HG03025 (cell line): ENCODE measurements around the gene WDR45B.
"Not testable (repeated sequence)": the region's sequence is repeated elsewhere in the genome, so short reads cannot be mapped to it uniquely, and the experiment has no call there.

Source experiments
- ATAC-seq: cut with Tn5 transposase; IDR thresholded peaks from one replicate; pipeline ENCODE4 v1.9.1; 2021; ENCODE audit warnings: mild to moderate bottlenecking, moderate library complexity; ENCODE audit not compliant: unreplicated experiment, low FRiP score

The WDR45B gene

DNA sequence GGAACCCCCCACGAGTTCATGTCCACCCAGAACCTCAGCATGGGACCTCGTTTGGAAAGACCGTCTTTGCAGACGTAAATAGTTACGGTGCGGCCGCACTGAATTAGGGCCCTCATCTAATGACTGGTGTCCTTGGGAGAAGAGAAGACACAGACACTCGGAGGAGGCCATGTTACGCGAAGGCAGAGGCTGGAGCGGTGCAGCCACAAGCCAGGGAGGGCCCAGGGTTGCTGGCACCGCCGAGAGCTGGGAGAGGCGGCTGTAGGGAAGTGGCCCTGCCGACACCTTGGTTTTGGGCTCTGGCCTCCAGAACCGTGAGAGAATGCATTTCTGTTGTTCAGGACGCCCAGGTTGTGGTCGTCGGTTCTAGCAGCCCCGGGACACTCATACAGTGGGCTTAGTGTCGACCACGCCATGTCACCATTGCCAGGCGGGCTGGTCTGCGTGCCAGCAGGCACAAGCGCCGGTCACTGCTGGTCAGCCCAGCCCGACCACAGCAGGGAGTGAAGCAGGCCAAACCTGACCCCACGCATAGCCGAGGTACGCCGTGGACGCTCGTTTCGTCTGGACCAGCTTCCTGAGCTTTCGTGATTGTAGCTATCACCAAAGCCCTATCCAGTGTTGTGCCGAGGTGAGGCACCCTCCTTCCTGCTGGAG lies 10.7 kb upstream of the WDR45B start:
- no peak for ATAC-seq

DNA sequence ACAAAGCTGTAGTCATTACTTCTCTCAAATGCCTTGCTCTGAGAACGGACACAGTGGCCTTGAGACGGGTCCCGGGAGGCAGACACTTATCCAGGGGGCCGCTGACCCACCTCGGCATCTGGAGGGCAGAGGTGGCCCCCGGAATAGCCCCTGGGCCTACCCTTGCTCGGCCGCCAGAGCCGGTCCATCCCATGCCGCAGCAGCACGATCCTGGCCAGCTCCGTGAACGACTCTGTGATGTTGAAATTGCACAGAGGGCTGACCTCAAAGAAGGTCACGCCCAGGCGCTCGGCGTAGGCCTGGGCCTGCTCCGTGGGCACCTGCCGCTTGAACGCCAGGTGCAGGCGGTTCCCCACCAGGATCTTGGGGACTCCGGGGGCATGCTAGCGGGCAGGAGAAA lies 10.1 kb upstream of the WDR45B start:
- ATAC-seq, result no peak

DNA sequence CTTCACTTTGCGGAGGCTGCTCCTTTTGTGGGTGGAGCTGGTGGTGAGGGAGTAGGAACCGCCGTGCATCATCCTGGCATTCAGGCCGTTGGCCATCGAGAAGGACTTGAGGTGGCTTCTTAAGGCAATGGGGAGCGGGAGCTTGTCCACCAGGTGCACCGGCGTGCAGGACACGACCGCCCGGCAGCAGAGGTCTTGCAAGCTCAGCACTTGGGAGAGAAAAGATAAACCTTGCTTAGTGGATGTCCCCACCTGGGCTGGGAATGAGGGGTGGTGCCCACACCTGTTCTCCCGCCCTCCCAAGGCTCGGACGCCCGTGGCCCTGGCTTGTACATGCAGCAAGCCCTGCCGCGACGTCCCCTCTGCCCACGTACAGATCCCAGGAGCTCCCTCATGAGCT lies 9.7 kb upstream of the WDR45B start:
- ATAC-seq, result no peak

DNA sequence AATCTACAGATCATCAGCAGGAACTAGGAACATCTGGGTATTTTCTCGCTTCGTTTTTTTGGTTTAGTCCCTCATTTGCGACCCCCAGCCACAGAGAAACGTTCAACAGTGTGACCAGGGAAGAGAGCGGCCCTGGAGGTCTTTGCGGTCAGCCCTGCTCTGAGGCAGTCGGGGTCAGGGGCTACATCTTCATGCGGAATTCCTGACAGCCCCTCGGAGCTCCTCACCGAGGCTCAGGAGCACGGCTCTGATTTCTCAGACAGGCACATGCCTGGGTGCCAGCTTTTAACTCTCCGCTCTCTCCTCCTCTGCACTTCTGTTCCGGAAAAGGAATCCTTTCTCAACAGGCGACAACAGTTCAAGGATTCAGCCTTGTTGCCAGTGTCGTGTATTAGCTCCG lies 8.0 kb upstream of the WDR45B start:
- no peak for ATAC-seq

DNA sequence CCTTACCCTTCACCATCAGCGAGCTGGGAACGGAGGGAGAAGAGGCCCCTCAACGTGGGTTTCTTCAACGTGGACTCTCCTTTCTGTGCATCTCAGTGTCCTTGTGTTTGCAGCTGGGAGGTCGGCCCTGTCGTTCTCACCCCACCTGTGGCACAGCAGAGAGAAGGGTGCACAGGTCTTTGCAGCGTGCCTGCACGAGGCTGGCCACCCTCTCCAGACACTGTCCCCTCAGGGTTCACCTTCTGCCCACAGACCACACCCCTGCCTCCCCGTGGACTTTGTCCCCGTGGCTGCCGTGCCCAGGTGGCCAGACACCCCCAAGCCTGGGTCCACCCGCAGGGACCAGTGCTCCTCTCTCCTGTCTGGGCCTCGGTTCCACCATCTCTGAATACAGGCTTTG lies 7.3 kb upstream of the WDR45B start:
- ATAC-seq, result no peak

DNA sequence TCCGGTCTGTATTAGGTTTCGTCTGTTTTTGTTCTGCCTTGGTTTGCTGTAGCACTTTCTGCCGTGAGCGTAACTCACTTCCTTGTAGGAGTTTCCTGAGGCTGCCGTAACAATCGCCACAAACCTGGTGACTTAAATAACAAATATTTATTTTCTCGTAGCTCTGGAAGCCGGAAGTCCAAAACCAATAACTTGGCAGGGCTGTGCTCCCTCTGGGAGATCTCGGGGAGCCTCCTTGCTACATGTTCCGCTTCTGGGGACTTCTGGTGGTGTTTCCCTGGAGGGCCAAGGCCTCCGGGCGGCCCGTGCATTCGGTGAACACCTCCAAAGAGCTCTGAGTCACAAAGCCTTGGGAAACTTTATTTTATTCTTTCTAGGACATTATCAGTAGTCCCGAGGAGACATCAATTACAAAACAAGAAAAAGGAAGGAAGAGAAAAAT lies 6.8 kb upstream of the WDR45B start:
- ATAC-seq, result no peak

DNA sequence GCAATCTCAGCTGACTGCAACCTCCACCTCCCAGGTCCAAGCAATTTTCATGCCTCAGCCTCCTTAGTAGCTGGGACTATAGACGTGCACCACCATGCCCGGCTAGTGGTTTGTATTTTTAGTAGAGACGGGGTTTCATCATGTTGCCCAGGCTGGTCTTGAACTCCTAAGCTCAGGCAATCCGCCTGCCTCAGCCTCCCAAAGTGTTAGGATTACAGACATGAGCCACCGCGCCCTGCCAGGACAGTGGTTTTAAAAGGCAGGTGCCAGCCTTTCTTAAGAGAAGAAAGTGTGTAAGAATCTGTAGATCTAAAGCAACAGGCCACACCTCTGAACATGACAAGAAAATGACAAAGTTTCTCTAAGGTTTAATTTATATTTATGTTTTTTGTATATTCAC lies 6.4 kb upstream of the WDR45B start:
- ATAC-seq, result not testable (repeated sequence)

DNA sequence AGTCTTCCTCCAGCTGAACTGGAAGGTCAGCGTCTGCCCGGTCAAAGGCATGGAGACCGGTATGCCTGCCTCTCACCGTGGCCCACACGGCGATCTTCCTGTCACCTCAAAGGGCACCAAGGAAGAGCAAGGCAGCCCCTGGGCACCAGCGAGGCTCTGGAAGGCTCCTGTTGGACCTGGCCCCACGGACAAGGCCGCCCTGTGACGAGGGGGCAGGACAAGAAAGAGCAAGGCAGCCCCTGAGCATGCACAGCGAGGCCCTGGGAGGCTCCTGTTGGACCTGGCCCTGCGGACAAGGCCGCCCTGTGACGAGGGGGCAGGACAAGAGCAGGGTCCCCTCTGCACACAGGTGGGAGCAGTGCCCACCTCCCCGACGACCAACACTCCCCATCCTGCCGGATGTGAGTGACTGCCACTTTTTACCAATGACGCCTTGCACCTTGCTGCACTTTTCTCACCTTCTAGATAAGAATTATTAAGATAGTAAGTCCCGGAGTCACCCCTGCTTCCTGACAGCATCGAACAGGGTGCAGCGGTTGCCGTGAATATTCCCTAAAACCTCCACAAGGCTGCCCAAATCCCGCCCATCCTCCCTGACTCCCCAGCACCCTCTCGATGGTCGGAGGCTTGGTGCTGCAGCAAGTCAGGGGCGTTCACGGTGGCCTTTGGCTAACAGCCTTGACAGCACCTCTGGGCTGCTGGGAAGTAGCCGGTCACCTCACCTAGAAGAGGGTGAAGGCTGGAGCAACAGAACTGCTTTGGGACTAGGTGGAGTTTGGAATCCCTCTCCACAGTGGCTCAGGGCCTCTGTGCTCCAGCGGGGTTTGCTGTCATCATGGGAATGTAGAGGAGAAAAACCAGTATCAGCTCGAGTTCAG lies 5.6 kb upstream of the WDR45B start:
- ATAC-seq, result no peak

DNA sequence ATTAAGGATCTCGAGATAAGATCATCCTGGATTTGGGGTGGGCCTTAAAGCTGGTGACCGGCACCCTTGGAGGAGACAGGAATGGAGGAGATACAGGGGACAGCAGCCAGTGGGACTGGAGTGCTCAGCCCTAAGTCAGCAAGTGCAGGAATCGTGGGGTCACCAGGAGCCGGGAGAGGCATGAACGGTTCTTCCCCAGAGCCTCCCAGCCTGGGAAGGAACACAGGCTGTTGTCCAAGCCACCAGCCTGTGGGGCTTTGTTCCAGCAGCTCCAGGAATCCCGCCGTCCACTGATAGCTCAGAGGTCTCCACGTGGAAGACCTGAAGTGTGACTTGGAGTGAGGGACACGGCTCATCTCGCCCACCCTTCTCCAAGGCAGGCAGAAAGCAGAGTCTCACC lies 2.5 kb upstream of the WDR45B start:
- no peak for ATAC-seq

DNA sequence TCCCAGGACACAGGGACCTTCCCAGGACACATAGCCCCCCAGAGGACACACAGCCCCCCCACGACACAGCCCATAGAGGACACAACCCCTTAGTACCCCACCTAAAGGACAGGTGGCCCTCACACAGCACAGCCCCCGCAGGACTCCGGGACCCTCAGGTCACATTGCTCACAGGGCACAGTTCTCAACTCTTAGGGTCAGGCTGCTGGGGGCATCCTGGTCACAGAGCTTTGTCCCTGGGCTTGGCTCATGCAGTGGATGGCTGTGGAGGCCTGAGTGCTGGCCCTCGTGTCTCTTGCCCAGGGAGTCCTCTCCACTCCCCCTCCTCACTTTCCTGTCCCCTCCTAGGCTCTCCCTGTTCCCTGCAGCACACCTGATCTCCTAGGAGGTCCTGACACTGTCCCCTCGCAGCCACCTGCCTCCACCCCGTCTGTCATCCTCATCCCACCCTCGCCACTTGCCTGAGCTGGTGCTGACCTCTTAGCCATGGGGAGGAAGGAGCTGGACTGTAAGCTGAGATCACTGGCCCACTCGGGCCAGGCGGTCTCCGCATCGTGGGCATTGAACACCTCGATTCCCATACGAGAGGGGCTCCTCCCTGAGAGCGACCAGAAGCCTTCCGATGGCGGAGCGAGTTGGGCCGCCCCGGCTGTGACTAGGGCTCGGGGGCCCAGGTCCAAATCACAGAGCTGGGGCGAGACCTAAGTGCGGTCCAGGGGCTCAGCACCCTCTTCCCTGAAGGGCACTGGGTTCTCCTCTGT lies 1.4 kb upstream of the WDR45B start:
- no peak for ATAC-seq

DNA sequence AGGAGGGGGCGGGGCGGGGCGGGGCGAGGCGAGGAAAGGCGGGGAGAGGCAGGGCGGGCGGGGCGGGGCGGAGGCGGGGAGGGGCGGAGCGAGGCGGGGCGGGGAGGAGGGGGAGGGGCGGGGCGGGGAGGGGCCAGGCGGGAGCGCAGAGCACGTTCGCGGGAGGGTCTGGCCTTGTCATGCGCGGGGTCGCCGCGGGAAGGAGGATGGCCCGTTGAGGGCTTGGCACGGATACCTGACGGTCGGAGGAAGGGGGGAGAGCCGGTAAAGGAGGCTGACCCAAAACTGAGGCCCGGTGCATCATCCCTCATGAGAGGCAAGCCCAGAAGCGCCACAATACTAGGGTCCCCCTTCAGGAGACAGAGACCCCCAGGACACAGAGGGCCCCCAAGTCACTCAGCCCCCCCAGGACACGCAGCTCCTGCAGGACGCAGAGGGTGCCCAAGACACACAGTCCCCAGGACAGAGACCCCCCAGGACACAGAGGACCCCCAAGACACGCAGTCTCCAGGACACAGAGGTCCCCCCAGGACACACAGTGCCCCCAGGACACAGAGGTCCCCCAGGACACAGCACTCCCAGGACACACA lies 593 bp upstream of the WDR45B start:
- ATAC-seq, result no peak

DNA sequence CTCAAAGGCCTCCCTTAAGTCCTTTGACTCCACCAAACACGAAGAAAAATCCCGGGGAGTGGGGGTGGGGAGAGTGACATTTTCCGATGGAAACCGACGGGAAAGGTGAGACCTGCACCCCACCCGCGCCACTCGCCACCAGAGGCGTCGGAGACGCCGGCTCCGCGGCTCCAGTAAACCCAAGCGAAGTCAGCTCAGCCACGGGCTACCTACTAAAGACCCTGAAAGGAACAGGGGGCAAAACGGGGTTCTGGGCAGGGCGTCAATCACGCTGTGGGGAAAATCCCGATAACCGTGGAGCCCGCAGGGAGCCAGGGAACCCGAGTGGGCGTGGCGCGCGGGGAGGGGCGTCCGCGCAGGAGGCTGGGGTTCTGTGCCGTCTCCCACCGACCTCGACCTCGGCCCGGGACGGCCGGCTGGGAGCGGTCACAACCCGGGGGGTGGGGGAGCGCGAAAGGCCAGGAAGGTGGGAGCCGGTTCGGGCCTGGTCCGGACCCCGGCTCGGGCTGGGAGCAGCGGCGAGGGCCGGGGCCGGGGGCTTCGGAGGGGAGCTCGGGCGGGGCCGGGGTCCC lies 565 bp downstream of the WDR45B start:
- ATAC-seq, result peak; percentile 27

DNA sequence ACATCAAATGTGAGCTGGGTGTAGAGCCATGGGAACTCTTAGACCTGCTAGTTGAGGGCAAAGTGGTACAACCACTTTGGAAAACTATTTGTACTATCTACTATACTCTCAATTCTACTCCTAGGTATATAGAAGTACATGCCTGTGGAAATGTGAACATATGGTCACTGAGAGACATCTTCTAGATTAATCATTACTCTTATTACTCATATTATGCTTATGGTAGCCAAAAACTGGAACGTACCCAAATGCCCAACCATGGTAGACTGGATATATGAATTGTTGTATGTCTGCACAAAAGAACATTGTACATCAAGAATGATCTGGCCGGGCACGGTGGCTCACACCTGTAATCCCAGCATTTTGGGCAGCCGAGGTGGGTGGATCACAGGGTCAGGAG lies 2.7 kb downstream of the WDR45B start:
- ATAC-seq, result no peak

DNA sequence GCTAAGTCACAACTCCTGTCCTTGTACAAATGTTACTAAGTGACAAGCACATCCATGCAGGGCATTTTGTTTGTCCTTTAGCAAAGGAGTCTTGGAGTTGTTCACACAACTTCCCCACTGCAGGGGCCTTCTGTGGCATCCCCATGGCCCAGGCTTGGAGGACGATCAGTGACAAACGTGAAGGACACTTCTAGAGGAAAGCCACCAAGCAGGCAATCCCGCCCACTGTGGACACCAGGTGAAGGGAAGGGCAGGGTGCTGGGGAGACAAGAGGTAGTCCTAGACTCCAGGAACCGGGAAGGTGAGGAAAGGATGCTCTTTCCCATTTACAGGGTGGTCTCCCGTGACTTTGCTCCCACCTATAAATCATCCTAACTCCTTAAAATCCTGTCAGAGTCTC lies 4.1 kb downstream of the WDR45B start:
- ATAC-seq, result no peak

DNA sequence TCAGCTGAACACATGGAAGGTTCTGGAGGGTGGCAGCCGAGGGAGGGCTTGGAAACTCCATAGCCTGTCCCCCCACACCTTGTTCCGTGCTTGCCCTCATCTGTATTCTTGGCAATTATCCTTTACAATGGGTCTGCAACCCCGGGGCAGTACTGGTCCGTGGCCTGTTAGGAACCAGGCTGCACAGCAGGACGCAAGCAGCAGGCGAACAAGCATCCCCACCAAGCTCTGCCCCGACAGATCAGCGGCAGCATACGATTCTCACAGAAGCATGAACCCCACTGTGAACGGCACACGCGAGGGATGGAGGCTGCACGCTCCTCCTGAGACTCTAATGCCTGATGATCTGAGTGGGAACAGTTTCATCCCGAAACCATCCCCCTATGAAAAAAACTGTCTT lies 6.2 kb downstream of the WDR45B start:
- ATAC-seq, result no peak

DNA sequence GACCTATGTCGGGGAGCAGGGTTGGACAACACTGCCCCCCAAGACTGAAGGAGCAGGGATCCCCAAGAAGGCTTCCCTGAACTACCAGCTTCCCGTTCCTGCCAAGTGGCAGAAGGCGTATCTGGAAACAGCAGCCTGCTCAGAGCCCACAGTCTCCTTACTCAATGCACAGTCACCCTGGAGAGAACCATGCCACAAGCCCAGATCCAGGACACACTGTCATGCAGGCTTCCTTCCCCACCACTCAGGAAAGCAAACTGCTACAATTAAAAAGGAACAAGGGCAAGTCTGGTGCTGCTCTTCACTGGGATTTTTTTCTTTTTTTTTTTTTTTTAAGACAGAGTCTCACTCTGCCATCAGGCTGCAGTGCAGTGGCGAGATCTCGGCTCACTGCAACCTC lies 8.2 kb downstream of the WDR45B start:
- no peak for ATAC-seq

DNA sequence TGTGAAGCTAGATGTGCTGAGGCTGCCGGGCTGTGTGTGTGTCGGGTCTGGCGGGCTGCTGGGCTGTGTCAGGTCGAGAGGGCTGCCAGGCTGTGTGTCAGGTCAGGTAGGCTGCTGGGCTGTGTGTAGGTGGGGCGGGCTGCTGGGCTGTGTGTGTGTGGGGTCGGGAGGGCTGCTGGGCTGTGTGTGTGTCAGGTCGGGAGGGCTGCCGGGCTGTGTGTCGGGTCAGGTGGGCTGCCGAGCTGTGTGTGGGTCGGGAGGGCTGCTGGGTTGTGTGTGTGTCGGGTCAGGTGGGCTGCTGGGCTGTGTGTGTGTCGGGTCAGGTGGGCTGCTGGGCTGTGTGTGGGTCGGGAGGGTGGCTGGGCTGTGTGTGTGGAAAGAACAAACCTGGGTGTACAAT lies 8.6 kb downstream of the WDR45B start:
- no peak for ATAC-seq

DNA sequence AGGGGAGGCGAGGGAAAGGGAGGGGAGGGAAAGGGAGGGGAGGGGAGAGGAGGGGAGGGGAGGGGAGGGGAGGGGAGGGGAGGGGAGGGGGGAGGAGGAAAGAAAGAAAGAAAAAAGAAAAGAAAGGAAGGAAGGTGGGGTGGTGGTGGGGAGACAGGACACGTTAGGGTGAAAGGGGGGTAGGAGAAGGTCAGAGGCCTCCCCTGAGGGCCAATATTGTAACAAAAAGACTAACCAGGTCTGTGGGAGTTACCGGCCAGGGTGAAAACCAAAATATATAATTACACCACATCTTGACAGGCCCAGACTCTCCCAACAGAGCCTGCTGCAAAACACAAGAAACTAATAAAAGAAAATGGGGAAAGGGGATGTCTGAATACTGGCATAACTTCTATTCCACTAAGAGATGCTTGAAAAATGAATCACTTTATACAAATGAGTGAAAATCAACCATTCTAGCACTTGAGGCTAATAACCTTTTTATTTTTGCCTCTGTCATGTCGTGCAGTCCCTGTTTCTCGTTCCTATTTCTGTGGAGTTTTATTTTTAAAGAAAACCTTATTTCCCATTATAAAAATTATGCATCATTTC lies 10.0 kb downstream of the WDR45B start:
- no peak for ATAC-seq

DNA sequence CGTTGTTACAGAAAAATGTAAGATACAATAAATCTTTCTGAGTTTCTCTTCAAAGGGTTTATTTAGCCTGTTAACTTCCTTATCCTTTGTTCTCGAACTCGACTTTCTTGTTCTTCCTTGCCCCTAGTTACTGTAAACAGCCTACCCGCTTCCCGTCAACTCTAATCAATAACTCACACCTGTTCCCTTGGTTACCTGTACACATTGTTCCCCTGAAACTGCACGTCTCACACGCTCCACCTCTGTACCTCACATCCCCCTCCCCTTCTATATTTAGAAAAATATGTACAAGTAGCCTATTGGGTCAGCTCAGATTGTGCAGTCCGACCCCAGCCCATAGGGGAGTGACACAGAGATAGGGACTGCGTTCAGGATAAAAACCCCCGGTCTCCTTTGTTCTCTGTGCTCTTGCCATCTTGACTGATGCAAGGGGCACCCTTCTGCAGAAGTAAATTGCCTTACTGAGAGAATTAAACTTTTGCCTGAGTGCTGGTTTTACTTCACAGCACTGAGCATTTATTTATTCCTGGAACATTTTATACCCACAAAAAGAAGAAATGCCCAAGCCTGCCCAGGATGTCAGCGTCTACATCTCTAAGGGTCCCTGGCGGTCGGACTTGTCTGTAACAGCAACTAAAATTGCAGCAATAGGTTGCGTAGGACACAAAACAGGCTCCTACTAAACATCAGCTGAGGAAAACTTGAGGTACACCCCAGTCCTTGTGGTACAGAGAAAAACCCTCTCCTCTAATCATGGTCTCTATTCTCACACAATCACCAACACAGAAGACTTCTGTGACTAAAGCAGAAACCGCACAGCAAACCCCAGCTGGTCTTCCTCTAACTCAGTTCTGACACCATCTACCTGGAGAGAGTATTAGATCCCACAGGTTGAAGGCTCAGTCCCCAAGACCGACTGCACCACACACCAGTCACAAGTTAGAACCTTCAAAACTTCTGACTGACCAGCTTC lies 11.3 kb downstream of the WDR45B start:
- no peak for ATAC-seq
